Ureter (tissue), 1 donor: Measurements from ENCODE around the gene GATA1. TPM values are rescaled to one million over a fixed set of nuclear protein-coding genes. Genes with fewer than 3 reads are reported as not detected.
"Not testable (repeated sequence)": the region's sequence is repeated elsewhere in the genome, so short reads cannot be mapped to it uniquely, and the experiment has no call there.

ENCODE experiments used
- DNase-seq: peaks from one replicate; pipeline ENCODE4 v3.0.0-alpha.2; 2020; ENCODE audit warnings: low spot score
- total RNA-seq: library from RNA; stranded (reverse); gene quantifications from one replicate; pipeline ENCODE4 v1.2.4, GENCODE V29; 2023
- donor health status: DM: yes; HTN: yes; CAD: no.

GATA1 gene
- total RNA-seq, 1 donor from 2014 or later, result not detected

DNA sequence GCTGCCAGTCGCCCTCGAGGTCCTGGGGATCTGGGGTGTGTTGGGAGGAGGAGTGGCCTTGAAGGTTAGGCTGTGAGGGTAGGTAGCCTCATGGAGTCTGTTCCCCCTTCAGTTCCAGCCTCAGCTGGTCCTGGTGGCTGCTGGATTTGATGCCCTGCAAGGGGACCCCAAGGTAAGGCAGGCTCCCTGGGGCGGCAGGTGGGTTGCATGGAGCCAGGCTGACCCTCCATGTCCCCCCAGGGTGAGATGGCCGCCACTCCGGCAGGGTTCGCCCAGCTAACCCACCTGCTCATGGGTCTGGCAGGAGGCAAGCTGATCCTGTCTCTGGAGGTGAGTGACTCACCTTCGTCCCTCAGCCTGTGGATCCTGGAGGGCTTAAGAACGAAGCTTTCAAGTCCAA, 28.3 kb downstream of the GATA1 start:
- DNase-seq, result no peak

DNA sequence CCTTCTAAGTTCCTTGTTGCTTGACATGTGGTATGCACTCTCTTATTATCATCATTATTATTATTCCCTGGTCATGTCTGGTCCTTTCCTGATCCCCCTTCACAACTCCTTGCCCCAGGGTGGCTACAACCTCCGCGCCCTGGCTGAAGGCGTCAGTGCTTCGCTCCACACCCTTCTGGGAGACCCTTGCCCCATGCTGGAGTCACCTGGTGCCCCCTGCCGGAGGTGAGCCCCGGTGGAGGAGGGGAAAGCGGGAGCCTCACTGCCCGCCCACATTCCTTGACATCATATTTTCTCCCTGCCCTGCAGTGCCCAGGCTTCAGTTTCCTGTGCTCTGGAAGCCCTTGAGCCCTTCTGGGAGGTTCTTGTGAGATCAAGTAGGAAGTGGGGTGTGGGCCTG, 28.9 kb downstream of the GATA1 start:
- DNase-seq, result no peak

- no peak for DNase-seq
Measured at GRCh38 chrX:48816014-48816810, 29.8 kb downstream of the GATA1 start.

DNA sequence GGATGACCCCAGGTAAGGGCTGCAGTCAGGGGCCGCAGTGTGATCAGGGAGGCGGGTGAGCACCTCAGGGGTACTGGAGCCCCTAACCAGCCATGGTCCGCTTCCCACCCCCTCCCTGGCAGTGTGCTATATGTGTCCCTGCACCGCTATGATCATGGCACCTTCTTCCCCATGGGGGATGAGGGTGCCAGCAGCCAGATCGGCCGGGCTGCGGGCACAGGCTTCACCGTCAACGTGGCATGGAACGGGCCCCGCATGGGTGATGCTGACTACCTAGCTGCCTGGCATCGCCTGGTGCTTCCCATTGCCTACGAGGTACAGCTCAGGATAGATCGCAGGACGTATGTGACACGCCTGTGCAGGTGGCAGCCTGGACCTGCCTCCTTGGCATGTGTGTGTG, 31.7 kb downstream of the GATA1 start:
- DNase-seq, result no peak

- DNase-seq, result no peak
Measured at GRCh38 chrX:48818866-48819265, 32.5 kb downstream of the GATA1 start.

DNA sequence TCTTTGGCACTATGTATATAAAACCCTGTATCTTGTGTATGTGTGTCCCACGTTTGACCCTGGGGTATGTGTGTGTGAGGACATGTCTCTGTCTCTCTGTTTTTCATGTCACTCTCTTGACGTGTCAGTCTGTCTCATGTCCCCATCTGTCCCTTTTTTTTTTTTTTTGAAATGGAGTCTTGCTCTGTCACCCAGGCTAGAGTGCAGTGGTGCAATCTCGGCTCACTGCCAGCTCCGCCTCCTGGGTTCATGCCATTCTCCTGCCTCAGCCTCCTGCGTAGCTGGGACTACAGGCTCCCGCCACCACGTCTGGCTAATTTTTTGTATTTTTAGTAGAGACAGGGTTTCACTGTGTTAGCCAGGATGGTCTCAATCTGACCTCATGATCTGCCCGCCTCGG, 33.0 kb downstream of the GATA1 start:
- DNase-seq, result not testable (repeated sequence)

GRCh38 chrX:48823053-48823452, 36.7 kb downstream of the GATA1 start:
- no peak for DNase-seq

- DNase-seq, result no peak
Measured at GRCh38 chrX:48824066-48824465, 37.7 kb downstream of the GATA1 start.

GRCh38 chrX:48826135-48826875, 39.9 kb downstream of the GATA1 start, which contains the start of gene ERAS:
ERAS (plus strand) TSS chrX:48826513; CDS start chrX:48829124, 2,611 bp downstream.
- no peak for DNase-seq

DNA sequence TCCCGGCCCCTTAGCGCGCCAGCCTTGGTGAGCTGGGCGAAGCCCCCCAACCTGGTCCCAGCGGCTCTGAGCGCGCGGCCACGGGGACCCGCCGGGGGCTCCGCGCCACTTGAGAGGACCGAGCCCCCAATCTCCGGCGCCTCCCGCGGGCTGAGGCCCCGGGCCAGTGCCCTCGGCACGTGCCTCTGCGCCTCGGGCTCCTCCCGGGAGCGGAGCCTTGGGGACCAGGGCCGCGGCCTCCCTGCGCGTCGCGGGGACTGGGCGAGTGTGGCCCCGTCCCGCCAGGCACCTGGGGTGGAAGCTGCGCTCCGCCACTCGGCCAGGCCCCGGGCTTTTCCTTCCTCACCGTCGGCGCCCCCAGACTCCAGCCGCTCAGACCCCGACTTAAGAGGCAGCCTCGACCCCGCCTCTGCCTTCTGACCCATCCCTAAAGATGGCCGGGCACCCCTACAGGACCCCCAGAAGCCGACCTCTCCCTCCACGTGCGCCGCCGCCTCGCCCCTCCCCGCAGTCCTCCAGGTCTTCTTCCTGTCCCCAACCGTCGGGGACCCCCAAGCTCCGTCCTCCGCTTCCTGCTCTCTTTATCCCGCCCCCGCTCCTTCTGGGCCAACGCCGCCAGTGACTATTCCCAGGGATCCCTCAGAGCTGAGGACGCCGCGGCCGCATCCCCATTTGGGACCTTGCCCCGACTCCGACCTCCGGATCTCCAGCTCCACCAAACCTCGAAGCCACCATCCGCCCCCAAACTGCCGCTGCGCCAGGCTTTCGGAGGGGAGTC, 40.7 kb downstream of the GATA1 start:
- DNase-seq, result no peak

- no peak for DNase-seq
Measured at GRCh38 chrX:48827654-48827968, 41.2 kb downstream of the GATA1 start.

GRCh38 chrX:48829016-48829735, 42.8 kb downstream of the GATA1 start:
- no peak for DNase-seq

DNA sequence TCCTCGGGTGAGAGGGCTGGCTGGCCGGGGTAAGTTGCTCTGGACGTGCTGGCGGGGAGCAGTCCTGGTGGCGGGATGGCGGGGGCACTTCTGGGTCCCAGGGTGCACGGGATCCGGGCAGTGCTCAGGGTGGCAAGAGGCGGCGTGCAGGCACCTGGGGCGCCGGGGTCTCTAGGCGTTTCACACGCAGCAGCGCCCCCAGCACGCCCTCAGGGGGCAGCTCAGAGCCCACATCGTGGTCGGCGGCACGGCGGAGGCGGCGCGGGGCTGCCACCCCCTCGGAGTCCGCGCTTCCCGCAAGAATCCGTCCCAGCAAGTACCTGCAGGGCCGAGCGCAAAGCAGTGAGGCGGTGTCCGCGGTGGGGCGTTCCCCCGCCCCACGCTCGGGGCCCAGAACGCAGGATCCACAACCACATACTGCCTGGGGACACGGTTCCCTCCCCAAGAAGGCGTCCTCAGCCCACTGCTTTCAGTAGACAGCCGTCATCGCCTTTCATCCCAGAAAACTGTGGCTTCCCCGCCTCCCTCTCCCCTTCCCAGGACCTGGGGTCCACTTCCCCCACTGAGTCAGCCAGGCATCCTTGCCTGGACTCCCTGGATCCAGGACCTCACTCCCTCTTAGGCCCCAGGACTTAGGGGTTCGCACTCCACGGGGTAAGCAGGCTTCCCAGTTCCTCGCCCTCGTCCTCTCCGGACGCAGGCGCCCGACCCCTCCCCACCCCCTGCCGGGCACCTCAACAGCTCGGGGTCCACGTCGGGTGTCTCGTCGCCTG, 44.9 kb downstream of the GATA1 start:
- no peak for DNase-seq

- DNase-seq, result no peak
Measured at GRCh38 chrX:48831909-48832291, 45.5 kb downstream of the GATA1 start.

- no peak for DNase-seq
Measured at GRCh38 chrX:48833542-48834138, 47.2 kb downstream of the GATA1 start.

- DNase-seq, result no peak
Measured at GRCh38 chrX:48834383-48834709, 48.0 kb downstream of the GATA1 start.

- DNase-seq, result no peak
Measured at GRCh38 chrX:48835524-48836329, 49.3 kb downstream of the GATA1 start, which contains the start of gene PCSK1N. PCSK1N (minus strand) TSS chrX:48835610; CDS start chrX:48835532, 78 bp downstream.

GRCh38 chrX:48839686-48840085, 53.3 kb downstream of the GATA1 start:
- DNase-seq, result no peak
